HepG2 (cell line): ENCODE measurements around the gene POLE3. TPM values are rescaled to one million over a fixed set of nuclear protein-coding genes. Genes with fewer than 3 reads are reported as not detected.

Experiments
- FOXO1 ChIP-seq: sonication (generic); formaldehyde crosslinking; IDR thresholded peaks from 2 replicates; pipeline ENCODE4 v1.4.0; 2020; ENCODE audit warnings: missing genetic modification reagents
- FOXP1 ChIP-seq, 2 experiments: fragments of 450-650 bp in 1 of 2; IDR thresholded peaks; 2 replicates each; pipeline ENCODE4 v1.6.1; 2017 to 2018; ENCODE audit warnings: antibody characterized with exemption in 1 of 2
- KDM3A ChIP-seq: IDR thresholded peaks from 2 replicates; pipeline ENCODE4 v1.6.1; 2018; ENCODE audit warnings: low read depth, missing compliant biosample characterization
- NR1H2 ChIP-seq: sonication (generic); formaldehyde crosslinking; IDR thresholded peaks from 2 replicates; pipeline ENCODE4 v1.8.1; 2022; ENCODE audit warnings: low read depth, missing genetic modification reagents, borderline replicate concordance
- NR2C2 ChIP-seq: sonication (generic); formaldehyde crosslinking; IDR thresholded peaks from 2 replicates; pipeline ENCODE4 v1.4.0; 2020; ENCODE audit warnings: missing genetic modification reagents, mild to moderate bottlenecking, moderate library complexity, borderline replicate concordance
- PCBP1 ChIP-seq: fragments of 200-400 bp; formaldehyde crosslinking; IDR thresholded peaks from 2 replicates; pipeline ENCODE4 v1.6.1; 2017; ENCODE audit warnings: mild to moderate bottlenecking, low read depth, low read length, borderline replicate concordance
- SNAPC4 ChIP-seq: sonication (generic); formaldehyde crosslinking; IDR thresholded peaks from 2 replicates; pipeline ENCODE4 v1.4.0; 2020; ENCODE audit warnings: mild to moderate bottlenecking, missing genetic modification reagents
- ZBTB8A ChIP-seq: sonication (generic); formaldehyde crosslinking; IDR thresholded peaks from 2 replicates; pipeline ENCODE4 v1.4.0; 2020; ENCODE audit warnings: mild to moderate bottlenecking, low read depth, missing genetic modification reagents, borderline replicate concordance
- ZNF12 ChIP-seq: sonication (generic); formaldehyde crosslinking; IDR thresholded peaks from 2 replicates; pipeline ENCODE4 v1.5.0; 2020; ENCODE audit warnings: missing genetic modification reagents
- ZNF121 ChIP-seq: sonication (generic); formaldehyde crosslinking; IDR thresholded peaks from 2 replicates; pipeline ENCODE4 v1.5.0; 2020; ENCODE audit warnings: mild to moderate bottlenecking, missing genetic modification reagents
- ZNF251 ChIP-seq: sonication (generic); formaldehyde crosslinking; IDR thresholded peaks from 2 replicates; pipeline ENCODE4 v1.9.0; 2021; ENCODE audit warnings: mild to moderate bottlenecking, missing genetic modification reagents
- ZNF770 ChIP-seq: sonication (generic); formaldehyde crosslinking; IDR thresholded peaks from 2 replicates; pipeline ENCODE4 v1.5.0; 2020; ENCODE audit warnings: mild to moderate bottlenecking, missing genetic modification reagents
- polyA plus RNA-seq, 8 experiments: library from polyadenylated mRNA; depleted of rRNA in 3 of 8; stranded (reverse) in 7 of 8; unstranded in 1 of 8; fragments of >200 nt; fragmentation: Illumina TruSeq in 4 of 8; extraction: Trizol in 4 of 8; gene quantifications; 2 replicates each; pipeline versions ENCODE4 v1.2.1 to v1.2.3, GENCODE V29; 2011 to 2016; ENCODE audit warnings: low read depth in 4 of 8, missing spikeins in 1 of 8, mixed read lengths in 1 of 8; ENCODE audit not compliant: insufficient read depth in 1 of 8
- total RNA-seq, 5 experiments: library from RNA; depleted of rRNA; stranded (reverse); fragments of >200 nt; fragmentation: Illumina TruSeq; extraction: Trizol; gene quantifications; 2 replicates each; pipeline ENCODE4 v1.2.3, GENCODE V29; 2016; ENCODE audit warnings: low read depth in 1 of 5
- TF ChIP-seq, protein P1 (sequence below): sonication (generic); formaldehyde crosslinking; IDR thresholded peaks from 2 replicates; pipeline ENCODE4 v1.4.0; 2020; ENCODE audit warnings: missing genetic modification reagents
- TF ChIP-seq, protein P2 (sequence below), 2 experiments: sonication (generic) in 1 of 2; formaldehyde crosslinking in 1 of 2; IDR thresholded peaks; 2 replicates each; pipeline versions ENCODE4 v1.6.1 to v1.9.0; 2014 to 2022; ENCODE audit warnings: antibody characterized with exemption in 1 of 2, borderline replicate concordance in 1 of 2, inconsistent platforms in 1 of 2, low read depth in 1 of 2, missing genetic modification reagents in 1 of 2

POLE3 gene
- total and polyA plus RNA-seq, 2 of the 13 experiments (the other 11 are each of a cell fraction or from before 2014, with no cell fraction given): 36.0 to 77.2 TPM

DNA sequence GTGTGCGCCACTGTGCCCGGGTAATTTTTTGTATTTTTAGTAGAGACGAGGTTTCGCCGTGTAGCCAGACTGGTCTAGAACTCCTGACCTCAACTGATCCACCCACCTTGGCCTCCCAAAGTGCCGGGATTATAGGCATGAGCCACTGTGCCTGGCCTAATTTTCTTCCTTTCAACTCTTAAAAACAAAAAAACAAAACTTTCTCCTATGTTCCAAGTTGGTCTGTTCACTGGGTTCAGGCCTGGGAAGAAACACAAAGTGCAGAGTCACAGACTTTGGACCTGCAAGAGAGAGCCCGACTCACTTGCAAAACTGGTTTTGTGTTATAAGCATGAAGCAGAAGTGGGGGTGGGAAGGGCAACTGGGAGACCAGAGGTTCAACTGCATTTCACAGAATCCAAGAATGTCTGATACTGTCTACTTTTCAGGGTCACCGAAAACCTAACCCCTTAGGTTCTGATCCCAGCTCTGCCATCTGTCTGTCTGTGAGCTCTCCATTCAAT is 28.5 kb downstream of the POLE3 start (continued):
- TF ChIP-seq ZNF12 (CRISPR knock-in tag) (peak; percentile 82), NR2C2 (CRISPR knock-in tag) (peak; percentile 45; the same call in 1 of the 2 replicates), ZNF251 (CRISPR knock-in tag) (no peak), ZBTB8A (no peak), NR1H2 (no peak), PCBP1 (no peak), SNAPC4 (CRISPR knock-in tag) (no peak), FOXP1 (IDR thresholded peaks at IDR 0.05) (no peak), FOXP1 (CRISPR knock-in tag; IDR thresholded peaks at IDR 0.05) (peak; percentile 54; the same call in 1 of the 2 replicates), ZNF121 (no peak), FOXO1 (peak; percentile 69), KDM3A (0 out of 2 replicates have a peak, but pooled peaks have one; percentile 27), ZNF770 (CRISPR knock-in tag) (no peak)
- TF ChIP-seq, protein P1, sequence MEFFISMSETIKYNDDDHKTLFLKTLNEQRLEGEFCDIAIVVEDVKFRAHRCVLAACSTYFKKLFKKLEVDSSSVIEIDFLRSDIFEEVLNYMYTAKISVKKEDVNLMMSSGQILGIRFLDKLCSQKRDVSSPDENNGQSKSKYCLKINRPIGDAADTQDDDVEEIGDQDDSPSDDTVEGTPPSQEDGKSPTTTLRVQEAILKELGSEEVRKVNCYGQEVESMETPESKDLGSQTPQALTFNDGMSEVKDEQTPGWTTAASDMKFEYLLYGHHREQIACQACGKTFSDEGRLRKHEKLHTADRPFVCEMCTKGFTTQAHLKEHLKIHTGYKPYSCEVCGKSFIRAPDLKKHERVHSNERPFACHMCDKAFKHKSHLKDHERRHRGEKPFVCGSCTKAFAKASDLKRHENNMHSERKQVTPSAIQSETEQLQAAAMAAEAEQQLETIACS (CRISPR knock-in tag): no peak
- TF ChIP-seq, protein P2, sequence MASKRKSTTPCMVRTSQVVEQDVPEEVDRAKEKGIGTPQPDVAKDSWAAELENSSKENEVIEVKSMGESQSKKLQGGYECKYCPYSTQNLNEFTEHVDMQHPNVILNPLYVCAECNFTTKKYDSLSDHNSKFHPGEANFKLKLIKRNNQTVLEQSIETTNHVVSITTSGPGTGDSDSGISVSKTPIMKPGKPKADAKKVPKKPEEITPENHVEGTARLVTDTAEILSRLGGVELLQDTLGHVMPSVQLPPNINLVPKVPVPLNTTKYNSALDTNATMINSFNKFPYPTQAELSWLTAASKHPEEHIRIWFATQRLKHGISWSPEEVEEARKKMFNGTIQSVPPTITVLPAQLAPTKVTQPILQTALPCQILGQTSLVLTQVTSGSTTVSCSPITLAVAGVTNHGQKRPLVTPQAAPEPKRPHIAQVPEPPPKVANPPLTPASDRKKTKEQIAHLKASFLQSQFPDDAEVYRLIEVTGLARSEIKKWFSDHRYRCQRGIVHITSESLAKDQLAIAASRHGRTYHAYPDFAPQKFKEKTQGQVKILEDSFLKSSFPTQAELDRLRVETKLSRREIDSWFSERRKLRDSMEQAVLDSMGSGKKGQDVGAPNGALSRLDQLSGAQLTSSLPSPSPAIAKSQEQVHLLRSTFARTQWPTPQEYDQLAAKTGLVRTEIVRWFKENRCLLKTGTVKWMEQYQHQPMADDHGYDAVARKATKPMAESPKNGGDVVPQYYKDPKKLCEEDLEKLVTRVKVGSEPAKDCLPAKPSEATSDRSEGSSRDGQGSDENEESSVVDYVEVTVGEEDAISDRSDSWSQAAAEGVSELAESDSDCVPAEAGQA (IDR thresholded peaks at IDR 0.05; ENCODE audit: low read depth): no peak
- TF ChIP-seq, protein P2 (CRISPR knock-in tag; IDR thresholded peaks at IDR 0.05; ENCODE audit: borderline replicate concordance): no peak
